K562 (cell line): ENCODE measurements around the gene NKX6-2. TPM values are rescaled to one million over a fixed set of nuclear protein-coding genes. Genes with fewer than 3 reads are reported as not detected.

Experiments used
- ATAC-seq: fragments of 200-7000 bp; cut with Tn5 transposase; 3 replicates; pipeline ENCODE4 v1.9.1; 2020; ENCODE audit warnings: moderate library complexity
- BruUV-seq: library from RNA; stranded (reverse); fragments of 400-500 nt; replicated peaks from 2 replicates; lab custom pipeline; 2021; lab: Mats Ljungman, UMichigan
- CTCF ChIA-PET: fragments of 300-600 bp; formaldehyde crosslinking; extraction: SDS; loops from one replicate; lab custom pipeline; 2021; ENCODE audit warnings: low intra/inter-chr PET ratio; lab: Yijun Ruan, JAX
- POLR2A ChIA-PET: fragments of 300-600, 350-650 bp; sonication (Branson Sonifier 250); formaldehyde crosslinking; extraction: SDS; loops from one replicate; lab custom pipeline; 2021; ENCODE audit warnings: antibody characterized with exemption, inconsistent platforms; lab: Yijun Ruan, JAX
- DNase-seq, 4 experiments: peaks; one replicate each; pipeline versions ENCODE4 v3.0.0 to v3.0.0-alpha.2; 2011 to 2018; ENCODE audit warnings: low spot score in 3 of 4, mixed read lengths in 3 of 4; ENCODE audit errors: extremely low read depth in 1 of 4
- FAIRE-seq: peaks from 2 replicates; lab custom pipeline; 2011; peaks lifted over from hg19 to GRCh38; lab: Jason Lieb, UNC
- H2AFZ ChIP-seq: 2 replicates; pipeline ENCODE4 v1.6.0; 2011; ENCODE audit warnings: low read depth, low read length, control low read depth, inconsistent platforms
- H3K27ac ChIP-seq: fragments of 200-600 bp; 3 replicates; pipeline ENCODE4 v1.8.0; 2011; ENCODE audit warnings: low read depth, mild to moderate bottlenecking, control low read depth, inconsistent platforms, low read length, moderate library complexity, mixed read lengths; ENCODE audit errors: extremely low read depth
- H3K27me3 ChIP-seq, 2 experiments: fragments of 300-600 bp in 1 of 2; 2 replicates in 1 of 2; 3 replicates in 1 of 2; pipeline versions ENCODE4 v1.6.0 to v1.8.0; 2011; ENCODE audit warnings: inconsistent platforms in 2 of 2, low read length in 2 of 2, mild to moderate bottlenecking in 1 of 2, mixed read lengths in 1 of 2, moderate library complexity in 1 of 2; ENCODE audit not compliant: control insufficient read depth in 2 of 2, insufficient read depth in 2 of 2
- H3K36me3 ChIP-seq: fragments of 300-600 bp; 3 replicates; pipeline ENCODE4 v1.8.0; 2011; ENCODE audit warnings: mild to moderate bottlenecking, low read length, inconsistent platforms; ENCODE audit not compliant: control insufficient read depth, insufficient read depth
- H3K4me1 ChIP-seq, 2 experiments: fragments of 200-600 bp in 1 of 2; replicated peaks in 1 of 2; 2 replicates in 1 of 2; 3 replicates in 1 of 2; pipeline versions ENCODE4 v1.5.1 to v1.8.0; 2011; ENCODE audit warnings: inconsistent platforms in 2 of 2, low read length in 2 of 2, mild to moderate bottlenecking in 1 of 2, mixed read lengths in 1 of 2, moderate library complexity in 1 of 2; ENCODE audit not compliant: control insufficient read depth in 2 of 2, insufficient read depth in 2 of 2
- H3K4me2 ChIP-seq: 2 replicates; pipeline ENCODE4 v1.6.1; 2011; ENCODE audit warnings: low read length, control low read depth, inconsistent platforms, mixed read lengths; ENCODE audit not compliant: insufficient read depth
- H3K4me3 ChIP-seq: fragments of 200-600 bp; sonication (generic), shearing (Covaris generic); 2 replicates; pipeline ENCODE4 v1.5.1; 2016; ENCODE audit warnings: control low read depth, inconsistent platforms
- H3K79me2 ChIP-seq: fragments of 200-600 bp; 3 replicates; pipeline ENCODE4 v1.8.0; 2011; ENCODE audit warnings: low read length, inconsistent platforms; ENCODE audit not compliant: control insufficient read depth, insufficient read depth
- H3K9ac ChIP-seq, 2 experiments: 2 replicates each; pipeline versions ENCODE4 v1.6.0 to v1.6.1; 2011; ENCODE audit warnings: low read depth in 2 of 2, low read length in 2 of 2, control low read depth in 1 of 2, inconsistent platforms in 1 of 2, mild to moderate bottlenecking in 1 of 2, mixed read lengths in 1 of 2; ENCODE audit not compliant: insufficient read depth in 1 of 2
- H3K9me1 ChIP-seq: one replicate; pipeline ENCODE4 v1.6.0; 2011; ENCODE audit warnings: inconsistent platforms, mild to moderate bottlenecking, low read length, moderate library complexity; ENCODE audit not compliant: control insufficient read depth, insufficient read depth
- H3K9me3 ChIP-seq: replicated peaks from 2 replicates; pipeline ENCODE4 v1.5.1; 2011; ENCODE audit warnings: low read depth, low read length, inconsistent platforms; ENCODE audit not compliant: control insufficient read depth, insufficient read depth
- H4K20me1 ChIP-seq: replicated peaks from 2 replicates; pipeline ENCODE4 v1.6.1; 2011; ENCODE audit warnings: low read length, inconsistent platforms, mixed read lengths; ENCODE audit not compliant: control insufficient read depth, insufficient read depth
- BCOR ChIP-seq: fragments of 450-650 bp; IDR thresholded peaks from 2 replicates; pipeline ENCODE4 v1.6.1; 2016
- CBFA2T3 ChIP-seq: fragments of 450-650 bp; IDR thresholded peaks from 2 replicates; pipeline ENCODE4 v1.6.1; 2017
- MCM3 ChIP-seq: fragments of 450-650 bp; IDR thresholded peaks from 2 replicates; pipeline ENCODE4 v1.6.1; 2016
- MEF2A ChIP-seq: IDR thresholded peaks from 2 replicates; pipeline ENCODE4 v1.6.1; 2011; ENCODE audit warnings: low read depth, mild to moderate bottlenecking, low read length, moderate library complexity; ENCODE audit not compliant: control insufficient read depth
- NELFE ChIP-seq: IDR thresholded peaks from 2 replicates; pipeline ENCODE4 v1.6.1; 2011; ENCODE audit warnings: mild to moderate bottlenecking; ENCODE audit not compliant: insufficient read depth, insufficient read length
- PCBP2 ChIP-seq: fragments of 200-400 bp; formaldehyde crosslinking; IDR thresholded peaks from 2 replicates; pipeline ENCODE4 v1.6.1; 2018; ENCODE audit warnings: low read length, low read depth, mild to moderate bottlenecking, moderate library complexity; ENCODE audit not compliant: poor library complexity, severe bottlenecking
- RBM15 ChIP-seq: fragments of 200-400 bp; formaldehyde crosslinking; IDR thresholded peaks from 2 replicates; pipeline ENCODE4 v1.6.1; 2018; ENCODE audit warnings: mild to moderate bottlenecking, low read length, moderate library complexity; ENCODE audit not compliant: insufficient read depth
- RFX7 ChIP-seq: fragments of 250-450 bp; sonication (Bioruptor Pico); IDR thresholded peaks from 2 replicates; pipeline ENCODE4 v1.5.1; 2021; ENCODE audit warnings: mild to moderate bottlenecking
- SAP30 ChIP-seq: fragments of 200-600 bp; sonication (generic); IDR thresholded peaks from 2 replicates; pipeline ENCODE4 v1.6.1; 2012; ENCODE audit warnings: borderline replicate concordance, low read depth, mild to moderate bottlenecking, moderate library complexity, low read length, control low read depth, inconsistent platforms; ENCODE audit not compliant: insufficient read depth, poor library complexity, severe bottlenecking
- SMC3 ChIP-seq: conservative IDR thresholded peaks from 2 replicates; pipeline ENCODE4 v1.6.1; 2011; ENCODE audit warnings: low read depth, low read length, improper control_type of control experiment; ENCODE audit not compliant: insufficient read depth
- STAT5B ChIP-seq: fragments of 250-450 bp; sonication (Bioruptor Pico); IDR thresholded peaks from 2 replicates; pipeline ENCODE4 v1.8.0; 2021; ENCODE audit warnings: mild to moderate bottlenecking, inconsistent platforms
- ZFP36 ChIP-seq: fragments of 150-350 bp; IDR thresholded peaks from 2 replicates; pipeline ENCODE4 v1.6.1; 2018; ENCODE audit warnings: low read length, low read depth; ENCODE audit not compliant: partially characterized antibody
- WGBS: fragments of 100-300 bp; shearing (Covaris generic); methylation state at CpG from one replicate; pipeline ENCODE4 v1.1.6; 2016; ENCODE audit warnings: low coverage, mixed read lengths; ENCODE audit not compliant: insufficient coverage; ENCODE audit errors: missing lambda C conversion rate; 5-methylcytosine and 5-hydroxymethylcytosine counted together
- in situ Hi-C: fragments of 300-500 bp; cut with MboI; formaldehyde crosslinking; loops from 4 replicates; pipeline ENCODE4 v1.15.0; 2018; ENCODE audit warnings: inconsistent platforms, mixed read lengths
- intact Hi-C: fragments of 100-400 bp; cut with micrococcal nuclease; formaldehyde crosslinking; loops from 2 replicates; pipeline ENCODE4 v1.14.2; 2022
- polyA plus RNA-seq, 8 experiments: library from polyadenylated mRNA; depleted of rRNA in 4 of 8; stranded (reverse) in 5 of 8; unstranded in 3 of 8; fragments of >200 nt; fragmentation: Nextera tagmentation in 2 of 8; fragmentation: Illumina TruSeq in 1 of 8; extraction: Ambion mirVana in 2 of 8; extraction: Trizol in 1 of 8; gene quantifications; 2 replicates each; pipeline versions ENCODE4 v1.2.1 to v1.2.3, GENCODE V29; 2011 to 2014; ENCODE audit warnings: inconsistent platforms in 1 of 8, missing spikeins in 1 of 8
- total RNA-seq, 7 experiments: library from RNA; depleted of rRNA in 6 of 7; stranded (reverse); fragments of >200 nt in 6 of 7; fragmentation: Illumina TruSeq in 2 of 7; extraction: Trizol in 2 of 7; gene quantifications; 2 replicates each; pipeline versions ENCODE4 v1.2.1 to v1.2.3, GENCODE V29; 2011 to 2021; ENCODE audit warnings: low replicate concordance in 1 of 7
- TF ChIP-seq, protein P1 (sequence below), 2 experiments: fragments of 200-800 bp in 1 of 2; sonication (Bioruptor generic) in 1 of 2; sonication (generic) in 1 of 2; formaldehyde crosslinking in 1 of 2; IDR thresholded peaks in 1 of 2; conservative IDR thresholded peaks in 1 of 2; 2 replicates each; pipeline versions ENCODE4 v1.5.0 to v1.6.1; 2016 to 2020; ENCODE audit warnings: missing compliant biosample characterization in 1 of 2, missing genetic modification characterization in 1 of 2, missing genetic modification reagents in 1 of 2
- TF ChIP-seq, protein P2 (sequence below): sonication (generic); formaldehyde crosslinking; IDR thresholded peaks from 2 replicates; pipeline ENCODE4 v1.8.1; 2023; ENCODE audit warnings: missing genetic modification reagents, mild to moderate bottlenecking, borderline replicate concordance

The NKX6-2 gene
- total and polyA plus RNA-seq, 9 of the 15 experiments (the other 6 are each of a cell fraction or from before 2014, with no cell fraction given): 1.0 to 1.6 TPM; not detected in 7

DNA sequence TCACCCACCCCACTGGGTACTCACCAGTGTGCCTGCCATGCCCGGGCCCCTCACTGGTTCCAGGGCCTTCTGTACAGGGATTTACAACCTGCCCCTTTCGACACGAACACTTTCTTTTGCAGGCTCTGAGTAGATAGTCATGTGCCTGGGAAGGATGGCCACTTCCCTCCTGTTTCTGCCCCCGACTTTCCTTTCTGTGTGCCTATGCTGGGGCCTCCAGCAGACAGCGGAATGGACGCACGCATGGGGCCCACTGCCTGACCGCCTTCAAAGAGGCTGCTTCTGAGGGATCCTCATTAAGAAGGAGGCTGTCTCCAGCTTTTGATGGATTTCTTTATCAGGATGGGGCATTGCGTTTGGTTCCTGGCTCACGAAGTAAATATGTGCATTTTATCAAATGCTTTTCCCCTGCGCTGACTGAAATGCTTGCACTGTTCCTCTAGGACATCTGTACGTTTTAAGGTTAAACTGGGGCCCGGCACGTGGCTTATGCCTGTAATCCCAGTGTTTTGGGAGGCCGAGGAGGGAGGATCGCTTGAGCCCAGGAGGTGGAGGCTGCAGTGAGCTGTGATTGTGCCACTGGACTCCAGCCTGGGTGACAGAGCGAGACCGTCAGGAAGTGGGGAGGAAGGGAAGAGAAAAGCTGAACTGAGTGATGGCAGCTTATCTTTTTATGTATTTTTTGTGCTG lies 29.4 kb upstream of the NKX6-2 start:
- intact Hi-C loops: no loop called here
- Histone ChIP-seq H3K9me3 (no peaks in the 10 kb centered on the region), H3K4me3 (no peak overlapping the region), H3K4me1 (peaks cover 0 to 13% of the 10 kb centered on the region in 2 experiments; a peak in 1 of 5 replicates), H3K4me2 (no peak overlapping the region), H3K9me1 (no peaks in the 10 kb centered on the region), H3K27me3 (peaks cover 13 to 32% of the 10 kb centered on the region in 2 experiments; a peak in 3 of 5 replicates), H3K36me3 (no peaks in the 10 kb centered on the region), H4K20me1 (no peaks in the 10 kb centered on the region), H3K79me2 (no peaks in the 10 kb centered on the region), H3K9ac (no peak overlapping the region), H2AFZ (no peak overlapping the region), H3K27ac (no peak overlapping the region)
- ChIA-PET POLR2A (no interaction called here), CTCF (interaction anchor here (0.6 kb wide), 1 partner anchor 67 kb away, joined by 3 read pairs; no protein-coding TSS in a partner anchor)
- in situ Hi-C loops: no loop called here
- no peak for DNase-seq
- ATAC-seq: no peak
- no TSS peak for BruUV-seq
- no peak for FAIRE-seq
- WGBS: 14% methylated on average over 16 of the region's 18 CpGs
- TF ChIP-seq RFX7 (no peak), SAP30 (no peak), MEF2A (no peak), SMC3 (no peak), STAT5B (CRISPR knock-in tag) (no peak), PCBP2 (no peak), NELFE (no peak), MCM3 (no peak), RBM15 (no peak), BCOR (no peak), CBFA2T3 (no peak), ZFP36 (no peak)
- TF ChIP-seq, protein P1, sequence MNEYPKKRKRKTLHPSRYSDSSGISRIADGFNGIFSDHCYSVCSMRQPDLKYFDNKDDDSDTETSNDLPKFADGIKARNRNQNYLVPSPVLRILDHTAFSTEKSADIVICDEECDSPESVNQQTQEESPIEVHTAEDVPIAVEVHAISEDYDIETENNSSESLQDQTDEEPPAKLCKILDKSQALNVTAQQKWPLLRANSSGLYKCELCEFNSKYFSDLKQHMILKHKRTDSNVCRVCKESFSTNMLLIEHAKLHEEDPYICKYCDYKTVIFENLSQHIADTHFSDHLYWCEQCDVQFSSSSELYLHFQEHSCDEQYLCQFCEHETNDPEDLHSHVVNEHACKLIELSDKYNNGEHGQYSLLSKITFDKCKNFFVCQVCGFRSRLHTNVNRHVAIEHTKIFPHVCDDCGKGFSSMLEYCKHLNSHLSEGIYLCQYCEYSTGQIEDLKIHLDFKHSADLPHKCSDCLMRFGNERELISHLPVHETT (CRISPR knock-in tag; conservative IDR thresholded peaks at IDR 0.05 in 1 of 2, IDR thresholded peaks at IDR 0.05 in 1 of 2): no peak
- TF ChIP-seq, protein P2, sequence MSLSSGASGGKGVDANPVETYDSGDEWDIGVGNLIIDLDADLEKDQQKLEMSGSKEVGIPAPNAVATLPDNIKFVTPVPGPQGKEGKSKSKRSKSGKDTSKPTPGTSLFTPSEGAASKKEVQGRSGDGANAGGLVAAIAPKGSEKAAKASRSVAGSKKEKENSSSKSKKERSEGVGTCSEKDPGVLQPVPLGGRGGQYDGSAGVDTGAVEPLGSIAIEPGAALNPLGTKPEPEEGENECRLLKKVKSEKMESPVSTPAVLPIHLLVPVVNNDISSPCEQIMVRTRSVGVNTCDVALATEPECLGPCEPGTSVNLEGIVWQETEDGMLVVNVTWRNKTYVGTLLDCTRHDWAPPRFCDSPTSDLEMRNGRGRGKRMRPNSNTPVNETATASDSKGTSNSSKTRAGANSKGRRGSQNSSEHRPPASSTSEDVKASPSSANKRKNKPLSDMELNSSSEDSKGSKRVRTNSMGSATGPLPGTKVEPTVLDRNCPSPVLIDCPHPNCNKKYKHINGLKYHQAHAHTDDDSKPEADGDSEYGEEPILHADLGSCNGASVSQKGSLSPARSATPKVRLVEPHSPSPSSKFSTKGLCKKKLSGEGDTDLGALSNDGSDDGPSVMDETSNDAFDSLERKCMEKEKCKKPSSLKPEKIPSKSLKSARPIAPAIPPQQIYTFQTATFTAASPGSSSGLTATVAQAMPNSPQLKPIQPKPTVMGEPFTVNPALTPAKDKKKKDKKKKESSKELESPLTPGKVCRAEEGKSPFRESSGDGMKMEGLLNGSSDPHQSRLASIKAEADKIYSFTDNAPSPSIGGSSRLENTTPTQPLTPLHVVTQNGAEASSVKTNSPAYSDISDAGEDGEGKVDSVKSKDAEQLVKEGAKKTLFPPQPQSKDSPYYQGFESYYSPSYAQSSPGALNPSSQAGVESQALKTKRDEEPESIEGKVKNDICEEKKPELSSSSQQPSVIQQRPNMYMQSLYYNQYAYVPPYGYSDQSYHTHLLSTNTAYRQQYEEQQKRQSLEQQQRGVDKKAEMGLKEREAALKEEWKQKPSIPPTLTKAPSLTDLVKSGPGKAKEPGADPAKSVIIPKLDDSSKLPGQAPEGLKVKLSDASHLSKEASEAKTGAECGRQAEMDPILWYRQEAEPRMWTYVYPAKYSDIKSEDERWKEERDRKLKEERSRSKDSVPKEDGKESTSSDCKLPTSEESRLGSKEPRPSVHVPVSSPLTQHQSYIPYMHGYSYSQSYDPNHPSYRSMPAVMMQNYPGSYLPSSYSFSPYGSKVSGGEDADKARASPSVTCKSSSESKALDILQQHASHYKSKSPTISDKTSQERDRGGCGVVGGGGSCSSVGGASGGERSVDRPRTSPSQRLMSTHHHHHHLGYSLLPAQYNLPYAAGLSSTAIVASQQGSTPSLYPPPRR (CRISPR knock-in tag): no peak
